GM15510 (cell line): ENCODE results near the gene PRKRA.

ENCODE experiments used
- POLR2A ChIP-seq: IDR thresholded peaks from 3 replicates; pipeline ENCODE4 v1.6.1; 2011; ENCODE audit warnings: borderline replicate concordance; ENCODE audit not compliant: insufficient read length; ENCODE audit errors: extremely low read depth

The PRKRA gene

GRCh38 chr2:178403671-178404306, 47.2 kb downstream of the PRKRA start:
- TF ChIP-seq POLR2A: no peak

DNA sequence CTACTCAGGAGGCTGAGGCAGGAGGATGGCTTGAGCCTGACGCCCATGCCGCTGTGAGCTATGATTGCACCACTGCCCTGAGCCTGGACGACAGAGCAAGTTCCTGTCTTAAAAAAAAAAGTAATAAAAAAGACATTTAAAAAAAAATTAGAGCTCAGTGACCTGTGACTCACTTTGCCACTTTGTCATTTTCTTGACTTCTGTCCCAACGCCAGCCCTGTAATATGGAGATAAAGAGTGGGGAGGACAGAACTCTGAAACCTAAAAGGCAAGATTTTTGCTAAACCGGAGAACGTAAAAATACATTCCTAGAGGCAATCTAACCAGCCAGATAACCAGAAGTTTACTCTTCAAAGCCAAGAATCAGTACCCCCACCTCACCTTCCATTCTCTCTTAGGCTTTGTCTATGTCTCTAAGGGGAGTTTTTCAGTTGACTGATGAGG, 49.0 kb downstream of the PRKRA start:
- TF ChIP-seq POLR2A: no peak

- no peak for TF ChIP-seq POLR2A
These were observed 53.9 kb downstream of the PRKRA start for GRCh38 chr2:178397002-178397605.

- no peak for TF ChIP-seq POLR2A
These were observed 54.9 kb downstream of the PRKRA start for GRCh38 chr2:178395941-178396570.

- no peak for TF ChIP-seq POLR2A
These were observed 55.7 kb downstream of the PRKRA start for GRCh38 chr2:178395295-178395694.

- TF ChIP-seq POLR2A: no peak
These were observed 56.1 kb downstream of the PRKRA start for GRCh38 chr2:178394859-178395258.

GRCh38 chr2:178392215-178392614, 58.8 kb downstream of the PRKRA start:
- no peak for TF ChIP-seq POLR2A

DNA sequence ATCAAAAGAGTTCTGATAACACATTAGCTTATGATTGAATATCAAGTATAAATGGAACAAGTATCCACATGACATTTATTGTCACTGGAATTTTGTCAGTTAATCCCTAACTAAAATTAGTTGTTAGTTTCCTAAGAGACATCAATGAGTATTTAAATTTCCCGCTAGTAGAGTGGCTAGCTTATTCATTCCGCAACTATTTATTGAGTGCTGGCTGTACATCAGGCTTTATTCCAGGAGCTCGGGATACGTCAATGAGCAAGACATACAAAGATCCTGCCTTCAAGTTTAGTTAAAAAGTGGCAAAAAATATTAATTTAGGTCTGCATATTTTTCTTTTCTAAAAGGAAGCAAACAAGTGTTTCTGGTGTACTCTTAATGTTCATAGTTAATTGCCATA, 59.3 kb downstream of the PRKRA start:
- TF ChIP-seq POLR2A: no peak

DNA sequence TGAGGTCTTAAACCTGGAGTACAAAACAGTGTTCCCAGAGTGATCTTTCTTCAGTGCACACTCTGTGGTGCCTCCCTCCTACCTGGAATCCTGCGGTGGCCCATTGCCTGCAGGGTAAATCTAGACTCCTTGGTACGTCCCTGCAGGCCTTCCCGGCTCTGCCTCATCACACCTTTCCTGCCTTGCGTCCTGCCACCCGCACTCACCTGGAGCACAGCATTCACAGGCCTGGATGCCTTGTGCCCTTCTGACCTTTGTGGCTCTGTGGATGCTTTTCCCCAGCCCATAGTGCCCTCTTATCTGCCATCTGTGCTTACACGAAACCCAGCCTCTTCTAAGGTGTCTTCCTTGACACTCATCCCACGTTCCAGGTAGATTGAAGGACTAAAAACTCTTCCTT, 62.7 kb downstream of the PRKRA start:
- TF ChIP-seq POLR2A: no peak

DNA sequence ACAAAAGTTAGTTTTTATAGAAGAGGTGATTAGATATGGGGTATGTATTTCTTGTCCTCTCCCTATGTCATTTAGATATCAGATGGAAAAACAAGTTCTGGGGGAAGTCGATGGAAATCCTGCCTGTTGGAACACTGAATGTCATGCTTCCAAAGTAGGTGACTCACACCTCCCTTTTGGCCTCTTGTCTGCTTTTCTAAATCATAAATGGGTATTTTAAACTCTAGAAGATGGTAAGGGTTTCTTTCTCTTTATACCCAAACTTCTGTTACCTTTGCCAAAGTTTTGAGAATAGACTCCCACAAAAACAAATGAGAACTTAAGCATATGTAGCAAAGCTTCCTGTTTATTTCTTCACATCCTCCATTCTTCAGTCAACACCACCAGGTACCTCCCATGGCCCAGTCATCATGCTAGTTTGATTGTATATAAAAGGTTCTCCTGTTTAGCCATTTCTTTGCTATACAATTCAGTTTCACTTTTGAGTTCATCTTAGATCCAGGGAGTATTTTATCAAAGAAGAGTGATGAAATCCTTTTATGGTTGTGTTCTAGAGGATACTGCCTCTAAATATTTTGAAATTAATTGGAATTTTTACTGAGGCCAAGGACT, 63.9 kb downstream of the PRKRA start:
- TF ChIP-seq POLR2A: no peak

- TF ChIP-seq POLR2A: no peak
These were observed 65.3 kb downstream of the PRKRA start for GRCh38 chr2:178385595-178386148.

DNA sequence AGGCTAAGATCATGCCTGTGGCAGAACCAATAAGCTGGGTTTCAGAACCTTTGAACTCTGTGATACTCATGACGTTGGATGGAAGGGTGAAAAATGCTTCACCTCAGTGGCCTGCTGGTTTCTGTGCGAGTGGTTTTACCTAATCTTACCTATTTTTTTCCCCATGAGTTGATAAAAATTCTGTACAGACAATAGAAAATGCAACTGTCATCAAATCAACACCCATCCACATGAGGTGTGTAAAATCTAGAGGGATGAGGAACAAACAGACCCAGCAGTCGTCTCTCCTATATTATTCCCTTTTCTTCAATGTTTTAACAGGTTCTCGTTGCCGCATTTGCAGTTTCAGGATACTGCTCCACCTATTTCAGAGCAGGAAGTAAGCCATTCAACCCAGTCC, 67.3 kb downstream of the PRKRA start:
- no peak for TF ChIP-seq POLR2A
